HUES64 (cell line): ENCODE results near the gene PNPLA5.

Experiments used
- H3K27ac ChIP-seq: 2 replicates; pipeline ENCODE4 v1.7.0; 2013; ENCODE audit warnings: low read depth, low read length, inconsistent platforms
- H3K27me3 ChIP-seq: 2 replicates; pipeline ENCODE4 v1.6.1; 2013; ENCODE audit warnings: mild to moderate bottlenecking, low read length; ENCODE audit not compliant: insufficient read depth
- H3K36me3 ChIP-seq: 2 replicates; pipeline ENCODE4 v1.6.1; 2013; ENCODE audit warnings: mild to moderate bottlenecking, low read length; ENCODE audit not compliant: insufficient read depth
- H3K4me1 ChIP-seq: 2 replicates; pipeline ENCODE4 v1.6.1; 2013; ENCODE audit warnings: mild to moderate bottlenecking, low read length, moderate library complexity; ENCODE audit not compliant: insufficient read depth
- H3K4me3 ChIP-seq: 2 replicates; pipeline ENCODE4 v1.5.1; 2013; ENCODE audit warnings: mild to moderate bottlenecking, low read length, moderate library complexity
- H3K9ac ChIP-seq: 2 replicates; pipeline ENCODE4 v1.6.1; 2013; ENCODE audit warnings: mild to moderate bottlenecking, low read depth, low read length
- H3K9me3 ChIP-seq: 2 replicates; pipeline ENCODE4 v1.6.1; 2013; ENCODE audit warnings: low read depth, low read length; ENCODE audit not compliant: insufficient read depth
- WGBS: fragments of 150-250, 120-280 bp; methylation state at CpG from one replicate; pipeline ENCODE4 v1.1.7; 2013; ENCODE audit warnings: missing lambda C conversion rate; 5-methylcytosine and 5-hydroxymethylcytosine counted together

The PNPLA5 gene

GRCh38 chr22:43900206-43900605 lies 8.4 kb upstream of the PNPLA5 start:
- Histone ChIP-seq H3K9ac (no peak overlapping the region), H3K4me1 (no peaks in the 10 kb centered on the region), H3K9me3 (no peaks in the 10 kb centered on the region), H3K4me3 (no peak overlapping the region), H3K36me3 (no peaks in the 10 kb centered on the region), H3K27ac (no peak overlapping the region), H3K27me3 (no peaks in the 10 kb centered on the region)
- 71% methylated on average over 7 of the region's 7 CpGs for WGBS

GRCh38 chr22:43897751-43898261 lies 6.0 kb upstream of the PNPLA5 start:
- WGBS, result 86% methylated on average over 12 of the region's 12 CpGs
- no peak overlapping the region for H3K27ac ChIP-seq

GRCh38 chr22:43895986-43896645 lies 4.3 kb upstream of the PNPLA5 start:
- Histone ChIP-seq H3K4me3 (no peak overlapping the region), H3K27me3 (peaks cover 27% of the 10 kb centered on the region), H3K4me1 (no peaks in the 10 kb centered on the region), H3K36me3 (no peaks in the 10 kb centered on the region), H3K27ac (no peak overlapping the region), H3K9ac (no peak overlapping the region), H3K9me3 (no peaks in the 10 kb centered on the region)
- WGBS, result 76% methylated on average over 11 of the region's 11 CpGs

More at GRCh38 chr22:43897751-43898261, 6.0 kb upstream of the PNPLA5 start:
- no peaks in the 10 kb centered on the region for H3K9me3 ChIP-seq
- H3K4me1 ChIP-seq, result no peaks in the 10 kb centered on the region
- peaks cover 11% of the 10 kb centered on the region; the same call in 1 of the 2 replicates for H3K27me3 ChIP-seq
- no peaks in the 10 kb centered on the region for H3K36me3 ChIP-seq
- no peak overlapping the region for H3K9ac ChIP-seq
- H3K4me3 ChIP-seq, result no peak overlapping the region

GRCh38 chr22:43894122-43894521 lies 2.3 kb upstream of the PNPLA5 start:
- no peak overlapping the region for H3K4me3 ChIP-seq
- H3K4me1 ChIP-seq, result no peaks in the 10 kb centered on the region
- H3K27ac ChIP-seq, result no peak overlapping the region
- no peaks in the 10 kb centered on the region for H3K36me3 ChIP-seq
- H3K9me3 ChIP-seq, result no peaks in the 10 kb centered on the region
- H3K9ac ChIP-seq, result no peak overlapping the region
- H3K27me3 ChIP-seq, result peaks cover 43% of the 10 kb centered on the region
- 92% methylated on average over 5 of the region's 5 CpGs for WGBS

GRCh38 chr22:43893266-43893665 lies 1.5 kb upstream of the PNPLA5 start:
- Histone ChIP-seq H3K9me3 (no peaks in the 10 kb centered on the region), H3K9ac (no peak overlapping the region), H3K36me3 (no peaks in the 10 kb centered on the region), H3K4me1 (no peaks in the 10 kb centered on the region), H3K4me3 (no peak overlapping the region), H3K27me3 (peaks cover 43% of the 10 kb centered on the region), H3K27ac (no peak overlapping the region)
- WGBS, result 65% methylated on average over 5 of the region's 5 CpGs

GRCh38 chr22:43892183-43892894 lies 526 bp upstream of the PNPLA5 start:
- Histone ChIP-seq H3K9me3 (no peaks in the 10 kb centered on the region), H3K9ac (no peak overlapping the region), H3K4me3 (peak overlapping the region; percentile 62), H3K27me3 (peaks cover 43% of the 10 kb centered on the region), H3K4me1 (no peaks in the 10 kb centered on the region), H3K27ac (no peak overlapping the region), H3K36me3 (no peaks in the 10 kb centered on the region)
- 60% methylated on average over 15 of the region's 15 CpGs for WGBS

GRCh38 chr22:43890901-43891331 lies 897 bp downstream of the PNPLA5 start:
- H3K4me1 ChIP-seq, result no peaks in the 10 kb centered on the region
- no peak overlapping the region for H3K27ac ChIP-seq
- H3K27me3 ChIP-seq, result peaks cover 43% of the 10 kb centered on the region
- 33% methylated on average over 24 of the region's 24 CpGs for WGBS
- peak overlapping the region; percentile 54; the same call in 1 of the 2 replicates for H3K9ac ChIP-seq
- no peaks in the 10 kb centered on the region for H3K36me3 ChIP-seq
- H3K9me3 ChIP-seq, result no peaks in the 10 kb centered on the region
- peak overlapping the region; percentile 62 for H3K4me3 ChIP-seq

GRCh38 chr22:43889860-43890253 lies 2.0 kb downstream of the PNPLA5 start:
- Histone ChIP-seq H3K9me3 (no peaks in the 10 kb centered on the region), H3K4me3 (no peak overlapping the region), H3K36me3 (no peaks in the 10 kb centered on the region), H3K27ac (no peak overlapping the region), H3K4me1 (no peaks in the 10 kb centered on the region), H3K27me3 (peaks cover 43% of the 10 kb centered on the region), H3K9ac (no peak overlapping the region)
- 72% methylated on average over 4 of the region's 4 CpGs for WGBS

GRCh38 chr22:43889201-43889859 lies 2.5 kb downstream of the PNPLA5 start:
- no peak overlapping the region for H3K4me3 ChIP-seq
- H3K9me3 ChIP-seq, result no peaks in the 10 kb centered on the region
- H3K9ac ChIP-seq, result no peak overlapping the region
- 92% methylated on average over 16 of the region's 16 CpGs for WGBS
- H3K4me1 ChIP-seq, result no peaks in the 10 kb centered on the region
- H3K27me3 ChIP-seq, result peaks cover 43% of the 10 kb centered on the region
- no peaks in the 10 kb centered on the region for H3K36me3 ChIP-seq
- no peak overlapping the region for H3K27ac ChIP-seq

GRCh38 chr22:43888740-43889139 lies 3.1 kb downstream of the PNPLA5 start:
- Histone ChIP-seq H3K27ac (no peak overlapping the region), H3K4me3 (no peak overlapping the region), H3K9ac (no peak overlapping the region), H3K4me1 (no peaks in the 10 kb centered on the region), H3K27me3 (peaks cover 38% of the 10 kb centered on the region), H3K9me3 (no peaks in the 10 kb centered on the region), H3K36me3 (no peaks in the 10 kb centered on the region)
- WGBS, result 92% methylated on average over 3 of the region's 4 CpGs

- Histone ChIP-seq H3K4me3 (no peak overlapping the region), H3K9ac (no peak overlapping the region), H3K27ac (no peak overlapping the region), H3K36me3 (no peaks in the 10 kb centered on the region), H3K27me3 (peaks cover 28% of the 10 kb centered on the region), H3K9me3 (no peaks in the 10 kb centered on the region), H3K4me1 (no peaks in the 10 kb centered on the region)
- 90% methylated on average over 4 of the region's 4 CpGs for WGBS
Measured at GRCh38 chr22:43887391-43887790, 4.4 kb downstream of the PNPLA5 start.
